DND-41 (cell line): Measurements from ENCODE around the gene SLC27A1.

Source experiments
- ATAC-seq: fragments of 200-7000 bp; cut with Tn5 transposase; 3 replicates; pipeline ENCODE4 v1.9.1; 2021; ENCODE audit warnings: low read depth; ENCODE audit not compliant: insufficient read depth
- DNase-seq: peaks from one replicate; pipeline ENCODE4 v3.0.0-alpha.2; 2020
- H2AFZ ChIP-seq: 2 replicates; pipeline ENCODE4 v1.6.0; 2012; ENCODE audit warnings: low read depth, low read length
- H3K27ac ChIP-seq: 2 replicates; pipeline ENCODE4 v1.5.1; 2012; ENCODE audit warnings: low read length, inconsistent platforms
- H3K27me3 ChIP-seq: fragments of 200-600 bp; sonication (generic); 2 replicates; pipeline ENCODE4 v1.6.0; 2012; ENCODE audit warnings: low read length, mild to moderate bottlenecking, inconsistent platforms; ENCODE audit not compliant: insufficient read depth, poor library complexity
- H3K36me3 ChIP-seq: 2 replicates; pipeline ENCODE4 v1.5.1; 2012; ENCODE audit warnings: low read length, inconsistent platforms; ENCODE audit not compliant: insufficient read depth
- H3K4me1 ChIP-seq: 2 replicates; pipeline ENCODE4 v1.5.1; 2012; ENCODE audit warnings: mild to moderate bottlenecking, low read length; ENCODE audit not compliant: insufficient read depth
- H3K4me2 ChIP-seq: 2 replicates; pipeline ENCODE4 v1.6.0; 2012; ENCODE audit warnings: mild to moderate bottlenecking, moderate library complexity, low read length, inconsistent platforms; ENCODE audit not compliant: insufficient read depth
- H3K4me3 ChIP-seq, 2 experiments: fragments of 200-600 bp in 1 of 2; shearing (Covaris generic) in 1 of 2; 2 replicates each; pipeline ENCODE4 v1.5.1; 2012 to 2016; ENCODE audit warnings: inconsistent platforms in 2 of 2, low read length in 2 of 2, mild to moderate bottlenecking in 2 of 2, low read depth in 1 of 2, moderate library complexity in 1 of 2
- H3K79me2 ChIP-seq: 2 replicates; pipeline ENCODE4 v1.6.0; 2012; ENCODE audit warnings: low read length, inconsistent platforms; ENCODE audit not compliant: insufficient read depth
- H3K9ac ChIP-seq: 2 replicates; pipeline ENCODE4 v1.6.0; 2012; ENCODE audit warnings: low read depth, mild to moderate bottlenecking, inconsistent platforms, low read length, moderate library complexity
- H3K9me3 ChIP-seq: 2 replicates; pipeline ENCODE4 v1.5.1; 2012; ENCODE audit warnings: low read length, moderate library complexity, mild to moderate bottlenecking, inconsistent platforms; ENCODE audit not compliant: insufficient read depth, severe bottlenecking
- H4K20me1 ChIP-seq: 2 replicates; pipeline ENCODE4 v1.6.0; 2012; ENCODE audit warnings: low read length; ENCODE audit not compliant: insufficient read depth
- EZH2 ChIP-seq: IDR thresholded peaks from 3 replicates; pipeline ENCODE4 v1.6.1; 2012; ENCODE audit warnings: borderline replicate concordance, low read depth, mild to moderate bottlenecking, moderate library complexity, low read length, inconsistent platforms; ENCODE audit not compliant: severe bottlenecking
- TF ChIP-seq, protein P1 (sequence below): IDR thresholded peaks from 2 replicates; pipeline ENCODE4 v1.5.1; 2012; ENCODE audit warnings: borderline replicate concordance, low read length, moderate library complexity, mild to moderate bottlenecking; ENCODE audit not compliant: poor library complexity, severe bottlenecking; ENCODE audit errors: extremely low read depth

SLC27A1 gene

DNA sequence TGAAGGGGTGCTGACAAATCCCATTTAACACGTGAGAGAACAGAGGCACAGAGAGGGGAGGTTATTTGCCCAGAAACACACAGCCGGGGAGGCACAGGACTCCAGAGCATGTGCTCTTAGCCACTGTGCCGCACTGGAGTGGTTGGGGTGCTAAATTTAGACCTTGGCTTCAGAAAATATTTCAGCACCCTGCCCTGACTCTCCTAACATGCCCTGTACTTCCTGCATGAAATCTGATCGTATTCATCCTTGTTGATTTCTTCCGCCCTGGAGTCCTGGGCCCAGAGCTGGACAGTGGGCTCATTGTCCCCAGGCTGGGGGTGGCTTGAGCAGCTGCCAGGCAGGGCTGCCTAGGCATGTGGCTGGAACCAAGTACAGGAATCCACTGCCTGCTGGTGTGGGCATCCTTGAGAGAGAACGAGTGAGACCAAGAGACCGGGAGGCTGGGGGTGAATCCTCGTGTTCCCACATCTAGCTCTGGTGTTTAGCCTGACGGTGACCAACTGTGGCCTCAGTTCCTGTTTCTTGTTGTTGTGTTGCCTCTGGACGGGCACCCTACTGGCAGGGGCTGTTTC is 5.3 kb downstream of the SLC27A1 start:
- Histone ChIP-seq H3K4me3 (no peak overlapping the region), H3K79me2 (no peaks in the 10 kb centered on the region), H3K4me1 (peaks cover 13% of the 10 kb centered on the region), H3K36me3 (no peaks in the 10 kb centered on the region), H3K9ac (no peak overlapping the region), H3K4me2 (no peak overlapping the region), H3K9me3 (no peaks in the 10 kb centered on the region), H3K27ac (no peak overlapping the region), H4K20me1 (no peaks in the 10 kb centered on the region), H3K27me3 (no peaks in the 10 kb centered on the region), H2AFZ (no peak overlapping the region)
- TF ChIP-seq EZH2 = no peak
- TF ChIP-seq, protein P1, sequence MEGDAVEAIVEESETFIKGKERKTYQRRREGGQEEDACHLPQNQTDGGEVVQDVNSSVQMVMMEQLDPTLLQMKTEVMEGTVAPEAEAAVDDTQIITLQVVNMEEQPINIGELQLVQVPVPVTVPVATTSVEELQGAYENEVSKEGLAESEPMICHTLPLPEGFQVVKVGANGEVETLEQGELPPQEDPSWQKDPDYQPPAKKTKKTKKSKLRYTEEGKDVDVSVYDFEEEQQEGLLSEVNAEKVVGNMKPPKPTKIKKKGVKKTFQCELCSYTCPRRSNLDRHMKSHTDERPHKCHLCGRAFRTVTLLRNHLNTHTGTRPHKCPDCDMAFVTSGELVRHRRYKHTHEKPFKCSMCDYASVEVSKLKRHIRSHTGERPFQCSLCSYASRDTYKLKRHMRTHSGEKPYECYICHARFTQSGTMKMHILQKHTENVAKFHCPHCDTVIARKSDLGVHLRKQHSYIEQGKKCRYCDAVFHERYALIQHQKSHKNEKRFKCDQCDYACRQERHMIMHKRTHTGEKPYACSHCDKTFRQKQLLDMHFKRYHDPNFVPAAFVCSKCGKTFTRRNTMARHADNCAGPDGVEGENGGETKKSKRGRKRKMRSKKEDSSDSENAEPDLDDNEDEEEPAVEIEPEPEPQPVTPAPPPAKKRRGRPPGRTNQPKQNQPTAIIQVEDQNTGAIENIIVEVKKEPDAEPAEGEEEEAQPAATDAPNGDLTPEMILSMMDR = no peak
- DNase-seq (no peak), ATAC-seq (no peak)

DNA sequence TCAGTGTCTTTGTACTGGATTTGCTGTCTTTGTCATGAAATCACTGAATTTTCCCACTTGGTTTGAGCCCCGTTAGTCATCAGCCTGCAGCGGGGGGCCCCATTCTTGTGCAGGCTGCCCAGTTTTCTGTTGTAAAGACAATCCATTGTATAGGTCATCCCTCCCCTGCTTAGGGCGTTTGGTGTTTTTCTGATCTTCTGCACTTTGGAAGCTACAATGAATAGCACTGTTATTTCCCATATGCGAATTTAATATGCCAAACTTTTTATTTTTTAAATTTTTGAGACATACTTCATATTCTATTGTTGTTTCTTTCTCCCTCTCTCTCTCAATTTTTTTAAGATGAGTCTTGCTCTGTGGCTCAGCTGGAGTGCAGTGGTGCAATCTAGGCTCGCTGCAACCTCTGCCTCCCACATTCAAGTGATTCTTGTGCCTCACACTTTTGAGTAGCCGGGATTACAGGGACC is 9.0 kb downstream of the SLC27A1 start:
- Histone ChIP-seq H3K79me2 (no peaks in the 10 kb centered on the region), H3K9me3 (no peaks in the 10 kb centered on the region), H4K20me1 (no peaks in the 10 kb centered on the region), H3K27ac (no peak overlapping the region), H3K36me3 (no peaks in the 10 kb centered on the region), H3K4me3 (no peak overlapping the region), H3K4me1 (no peaks in the 10 kb centered on the region), H3K4me2 (no peak overlapping the region), H2AFZ (no peak overlapping the region), H3K9ac (no peak overlapping the region), H3K27me3 (no peaks in the 10 kb centered on the region)
- ATAC-seq (no peak), DNase-seq (no peak)
- TF ChIP-seq, protein P1 = no peak
- TF ChIP-seq EZH2 = no peak

DNA sequence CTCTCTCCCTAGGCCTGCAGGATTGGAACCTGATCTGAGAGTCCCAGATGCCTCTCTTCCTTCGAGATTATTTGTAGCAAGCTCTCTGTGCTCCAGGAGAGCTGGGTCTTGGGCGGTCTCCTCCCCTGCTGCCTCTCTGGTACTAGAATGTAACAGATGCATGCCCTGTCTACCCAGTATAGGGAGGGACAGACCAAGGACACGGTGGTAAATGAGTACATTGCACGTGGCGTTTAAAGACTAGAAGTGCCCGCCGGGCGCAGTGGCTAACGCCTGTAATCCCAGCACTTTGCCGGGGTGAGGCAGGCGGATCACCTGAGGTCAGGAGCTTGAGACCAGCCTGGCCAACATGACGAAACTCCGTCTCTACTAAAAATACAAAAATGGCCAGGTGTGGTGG is 11.7 kb downstream of the SLC27A1 start:
- H3K4me1 ChIP-seq = no peaks in the 10 kb centered on the region
- no peak overlapping the region for H3K9ac ChIP-seq
- H3K9me3 ChIP-seq = no peaks in the 10 kb centered on the region
- DNase-seq = no peak
- H3K27me3 ChIP-seq = no peaks in the 10 kb centered on the region
- H3K4me2 ChIP-seq = no peak overlapping the region
- H3K79me2 ChIP-seq = no peaks in the 10 kb centered on the region
- no peak for ATAC-seq
- H2AFZ ChIP-seq = no peak overlapping the region
- no peaks in the 10 kb centered on the region for H3K36me3 ChIP-seq
- no peak overlapping the region for H3K4me3 ChIP-seq
- H3K27ac ChIP-seq = no peak overlapping the region
- no peak for TF ChIP-seq EZH2
- TF ChIP-seq, protein P1 = no peak
- H4K20me1 ChIP-seq = no peaks in the 10 kb centered on the region
